ENCODE data around the gene HEPN1.

The HEPN1 gene

GRCh38 chr11:124946735-124947141 lies 27.7 kb downstream of the HEPN1 start:
- H3K27me3 ChIP-seq (ENCODE audit: control insufficient read depth, low read length): no peaks in the 10 kb centered on the region
- H3K36me3 ChIP-seq (ENCODE audit: control insufficient read depth, low read length): no peaks in the 10 kb centered on the region
- no peaks in the 10 kb centered on the region for H3F3A ChIP-seq (ENCODE audit: control insufficient read depth, insufficient read depth)
- H4K20me1 ChIP-seq (ENCODE audit: control insufficient read depth, insufficient read depth, low read depth, low read length): no peaks in the 10 kb centered on the region
- H3K27ac ChIP-seq (ENCODE audit: low read depth, low read length): no peak overlapping the region
- no peaks in the 10 kb centered on the region for H3K4me1 ChIP-seq (ENCODE audit: control insufficient read depth, low read length)
- no peaks in the 10 kb centered on the region for H3K9me3 ChIP-seq (ENCODE audit: control insufficient read depth, insufficient read depth, low read length)
- no peaks in the 10 kb centered on the region for H3K9me2 ChIP-seq (replicated peaks; ENCODE audit: control insufficient read depth, low read length)
- H3K79me2 ChIP-seq (ENCODE audit: control insufficient read depth, low read length): no peaks in the 10 kb centered on the region
- H3K4me2 ChIP-seq (ENCODE audit: low read length): no peak overlapping the region
- TF ChIP-seq EZH2phosphoT487 (IDR thresholded peaks at IDR 0.05; ENCODE audit: borderline replicate concordance, low read length) (no peak), CTCF (IDR thresholded peaks at IDR 0.05; ENCODE audit: low read depth, low read length, poor library complexity, severe bottlenecking) (no peak)
- H3K4me3 ChIP-seq (ENCODE audit: low read length): no peak overlapping the region

- Histone ChIP-seq H3K27me3 (ENCODE audit: control insufficient read depth, low read length) (no peaks in the 10 kb centered on the region), H3K79me2 (ENCODE audit: control insufficient read depth, low read length) (no peaks in the 10 kb centered on the region), H4K20me1 (ENCODE audit: control insufficient read depth, insufficient read depth, low read depth, low read length) (no peaks in the 10 kb centered on the region), H3K4me1 (ENCODE audit: control insufficient read depth, low read length) (peaks cover 21% of the 10 kb centered on the region), H3K9me3 (ENCODE audit: control insufficient read depth, insufficient read depth, low read length) (0 out of 2 replicates have a peak, but pooled peaks cover 4% of the 10 kb centered on the region), H3K4me2 (ENCODE audit: low read length) (no peak overlapping the region), H3K4me3 (ENCODE audit: low read length) (no peak overlapping the region), H3K9me2 (replicated peaks; ENCODE audit: control insufficient read depth, low read length) (no peaks in the 10 kb centered on the region), H3K27ac (ENCODE audit: low read depth, low read length) (no peak overlapping the region), H3F3A (ENCODE audit: control insufficient read depth, insufficient read depth) (no peaks in the 10 kb centered on the region), H3K36me3 (ENCODE audit: control insufficient read depth, low read length) (no peaks in the 10 kb centered on the region)
- TF ChIP-seq EZH2phosphoT487 (IDR thresholded peaks at IDR 0.05; ENCODE audit: borderline replicate concordance, low read length) (no peak), CTCF (IDR thresholded peaks at IDR 0.05; ENCODE audit: low read depth, low read length, poor library complexity, severe bottlenecking) (no peak)
These were observed 31.7 kb downstream of the HEPN1 start for GRCh38 chr11:124950601-124951330.

DNA sequence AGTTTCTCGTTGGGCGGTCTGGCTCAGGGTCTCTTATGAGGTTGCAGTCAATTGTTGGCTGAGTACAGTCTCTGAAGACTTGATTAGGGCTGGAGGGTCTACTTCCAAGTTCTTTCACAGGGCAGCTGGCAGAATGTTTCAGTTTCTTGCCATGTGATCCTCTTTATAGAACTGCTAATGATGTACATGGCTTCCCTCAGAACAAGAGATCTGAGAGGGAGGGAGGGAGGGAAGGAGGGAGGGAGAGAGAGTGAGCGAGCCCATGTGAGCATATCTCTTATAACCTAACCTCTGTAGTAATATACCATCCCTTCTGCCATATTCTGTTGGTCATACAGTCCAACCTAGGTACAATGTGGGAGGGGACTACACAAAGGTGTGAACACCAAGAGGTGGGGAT lies 32.3 kb downstream of the HEPN1 start:
- Histone ChIP-seq H4K20me1 (ENCODE audit: control insufficient read depth, insufficient read depth, low read depth, low read length) (no peaks in the 10 kb centered on the region), H3K9me3 (ENCODE audit: control insufficient read depth, insufficient read depth, low read length) (0 out of 2 replicates have a peak, but pooled peaks cover 4% of the 10 kb centered on the region), H3K27ac (ENCODE audit: low read depth, low read length) (no peak overlapping the region), H3K9me2 (replicated peaks; ENCODE audit: control insufficient read depth, low read length) (no peaks in the 10 kb centered on the region), H3K36me3 (ENCODE audit: control insufficient read depth, low read length) (no peaks in the 10 kb centered on the region), H3K79me2 (ENCODE audit: control insufficient read depth, low read length) (no peaks in the 10 kb centered on the region), H3K4me1 (ENCODE audit: control insufficient read depth, low read length) (peaks cover 21% of the 10 kb centered on the region), H3F3A (ENCODE audit: control insufficient read depth, insufficient read depth) (no peaks in the 10 kb centered on the region), H3K4me3 (ENCODE audit: low read length) (no peak overlapping the region), H3K27me3 (ENCODE audit: control insufficient read depth, low read length) (no peaks in the 10 kb centered on the region), H3K4me2 (ENCODE audit: low read length) (no peak overlapping the region)
- TF ChIP-seq CTCF (IDR thresholded peaks at IDR 0.05; ENCODE audit: low read depth, low read length, poor library complexity, severe bottlenecking) (no peak), EZH2phosphoT487 (IDR thresholded peaks at IDR 0.05; ENCODE audit: borderline replicate concordance, low read length) (no peak)

All from DOHH2 (cell line).